Subcutaneous adipose tissue (tissue), 4 donors: Measurements from ENCODE around the gene AKAP6. TPM values are rescaled to one million over a fixed set of nuclear protein-coding genes. Genes with fewer than 3 reads are reported as not detected.

Source experiments
- total RNA-seq, 4 donors: library from RNA; depleted of rRNA; stranded (reverse); fragments of >200 nt; gene quantifications; one replicate each; pipeline ENCODE4 v1.1.0, GENCODE V29; 2016
- TF ChIP-seq, protein P1 (sequence below): fragments of 450-650 bp; IDR thresholded peaks from one replicate; pipeline ENCODE4 v1.5.1; 2016; ENCODE audit warnings: low read depth, mild to moderate bottlenecking, control low read depth, antibody characterized with exemption, moderate library complexity

The AKAP6 gene
- total RNA-seq, 4 donors from 2014 or later = 0.65 to 6.5 (median 1.2) TPM

DNA sequence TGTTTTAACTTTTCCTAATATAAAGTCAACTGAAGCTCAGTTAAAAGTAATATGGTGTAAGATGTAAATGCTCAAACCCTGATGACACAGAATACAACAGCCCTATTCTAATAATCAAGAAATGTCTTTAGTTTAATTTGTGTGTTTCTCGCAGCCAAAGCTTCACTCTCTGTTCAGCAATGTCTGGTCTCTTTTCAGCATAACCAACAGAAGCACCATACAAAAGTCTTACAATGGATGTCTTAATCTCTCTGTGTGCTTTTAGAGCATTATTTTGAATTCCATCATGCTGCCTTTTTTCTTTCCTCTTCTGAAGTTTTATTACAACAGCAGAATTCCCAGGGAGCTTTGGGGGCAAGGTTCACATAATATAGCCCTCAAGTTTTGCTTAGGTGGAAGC is 399.4 kb downstream of the AKAP6 start:
- TF ChIP-seq, protein P1, sequence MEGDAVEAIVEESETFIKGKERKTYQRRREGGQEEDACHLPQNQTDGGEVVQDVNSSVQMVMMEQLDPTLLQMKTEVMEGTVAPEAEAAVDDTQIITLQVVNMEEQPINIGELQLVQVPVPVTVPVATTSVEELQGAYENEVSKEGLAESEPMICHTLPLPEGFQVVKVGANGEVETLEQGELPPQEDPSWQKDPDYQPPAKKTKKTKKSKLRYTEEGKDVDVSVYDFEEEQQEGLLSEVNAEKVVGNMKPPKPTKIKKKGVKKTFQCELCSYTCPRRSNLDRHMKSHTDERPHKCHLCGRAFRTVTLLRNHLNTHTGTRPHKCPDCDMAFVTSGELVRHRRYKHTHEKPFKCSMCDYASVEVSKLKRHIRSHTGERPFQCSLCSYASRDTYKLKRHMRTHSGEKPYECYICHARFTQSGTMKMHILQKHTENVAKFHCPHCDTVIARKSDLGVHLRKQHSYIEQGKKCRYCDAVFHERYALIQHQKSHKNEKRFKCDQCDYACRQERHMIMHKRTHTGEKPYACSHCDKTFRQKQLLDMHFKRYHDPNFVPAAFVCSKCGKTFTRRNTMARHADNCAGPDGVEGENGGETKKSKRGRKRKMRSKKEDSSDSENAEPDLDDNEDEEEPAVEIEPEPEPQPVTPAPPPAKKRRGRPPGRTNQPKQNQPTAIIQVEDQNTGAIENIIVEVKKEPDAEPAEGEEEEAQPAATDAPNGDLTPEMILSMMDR = no peak

DNA sequence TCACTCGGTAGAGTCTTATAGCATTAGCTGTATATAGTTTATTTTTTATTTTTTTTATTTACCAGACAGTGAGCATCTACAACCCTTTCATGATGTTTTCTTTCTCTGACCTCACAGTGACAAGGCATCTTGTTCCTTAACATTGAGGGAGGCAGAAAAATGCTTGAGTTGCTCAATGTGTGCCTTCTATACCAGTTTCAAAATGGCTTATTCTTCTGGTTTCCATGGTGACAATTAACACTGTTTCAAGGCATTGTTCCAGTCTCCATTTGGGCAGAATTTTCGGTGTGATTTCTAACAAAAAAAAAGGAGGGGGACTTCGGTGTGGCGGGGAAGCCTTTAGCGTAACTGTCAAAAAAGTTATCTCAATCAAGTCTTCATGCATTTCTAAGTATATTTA is 399.9 kb downstream of the AKAP6 start:
- TF ChIP-seq, protein P1 = no peak

DNA sequence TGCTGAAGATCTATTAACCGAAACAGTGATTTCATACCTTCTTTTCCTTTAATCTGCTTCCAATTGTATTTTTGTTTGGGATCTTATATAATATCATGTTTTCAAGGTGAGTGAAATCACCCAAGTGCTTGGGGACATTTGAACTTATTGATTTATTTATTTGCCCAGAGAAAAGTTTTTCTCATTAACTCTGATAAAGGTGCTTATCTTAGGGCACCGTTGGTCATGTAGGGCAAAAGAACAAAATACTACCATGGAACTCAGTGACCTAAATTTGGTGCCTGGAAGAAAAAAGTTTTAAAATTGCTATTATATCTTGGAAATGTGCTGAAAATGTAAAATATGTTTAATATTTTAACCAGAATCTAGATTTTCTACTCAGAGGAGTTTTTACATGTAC is 402.2 kb downstream of the AKAP6 start:
- TF ChIP-seq, protein P1 = no peak

DNA sequence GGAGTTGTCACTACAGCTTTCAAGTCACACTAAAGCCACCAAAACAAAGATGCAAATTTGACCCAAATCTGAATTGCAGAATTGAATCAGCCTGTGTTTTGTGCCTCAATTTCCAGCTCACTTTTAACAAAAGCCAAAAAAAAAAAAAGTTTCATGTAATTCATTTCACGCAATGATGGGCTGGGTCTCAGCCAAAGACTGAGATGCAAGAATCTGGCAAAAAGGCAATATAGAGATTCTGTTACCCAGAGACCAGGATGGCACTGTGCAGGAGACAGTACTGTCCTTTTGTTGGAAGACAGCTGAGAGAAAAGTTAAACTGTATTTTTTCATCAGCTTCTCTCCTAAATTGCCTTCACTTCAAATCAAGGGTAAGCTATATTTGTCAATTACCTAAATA is 403.9 kb downstream of the AKAP6 start:
- TF ChIP-seq, protein P1 = no peak

DNA sequence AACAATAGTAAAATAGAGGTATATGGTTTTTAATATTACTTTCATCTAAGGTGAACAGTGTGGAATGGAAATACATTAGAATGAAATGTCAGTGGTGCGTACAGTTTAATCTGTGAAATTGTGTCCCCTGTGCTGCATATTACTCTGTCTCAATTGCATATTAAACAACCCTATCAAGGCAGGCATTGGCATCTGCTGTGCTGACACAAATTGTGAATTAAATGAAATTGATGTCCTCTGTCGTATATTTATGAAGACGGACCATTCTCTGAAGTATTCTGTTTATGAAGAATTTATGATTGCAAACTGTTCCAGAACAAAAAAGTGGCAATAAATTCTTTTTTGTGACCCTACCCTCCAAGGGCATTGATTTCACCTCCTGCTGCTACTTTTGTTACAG is 405.2 kb downstream of the AKAP6 start:
- TF ChIP-seq, protein P1 = no peak

DNA sequence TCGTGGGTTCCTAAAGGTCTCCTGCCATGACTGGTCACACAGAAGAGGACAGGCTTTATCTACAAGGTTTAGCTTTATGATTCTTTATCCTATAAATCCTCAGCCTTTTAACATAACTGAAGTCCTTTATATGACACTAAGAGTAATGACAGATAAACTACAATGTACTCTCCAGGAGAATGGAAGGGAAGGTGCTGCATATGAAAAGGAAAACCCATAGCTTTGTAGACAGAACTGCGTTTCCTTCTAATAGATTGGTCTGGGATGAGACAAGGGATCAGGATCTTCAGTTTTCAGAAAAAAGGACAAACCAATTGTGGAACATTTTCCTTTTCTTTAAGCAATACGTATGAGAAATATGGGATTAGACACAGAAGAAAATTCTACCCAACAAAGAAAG is 408.5 kb downstream of the AKAP6 start:
- TF ChIP-seq, protein P1 = no peak

DNA sequence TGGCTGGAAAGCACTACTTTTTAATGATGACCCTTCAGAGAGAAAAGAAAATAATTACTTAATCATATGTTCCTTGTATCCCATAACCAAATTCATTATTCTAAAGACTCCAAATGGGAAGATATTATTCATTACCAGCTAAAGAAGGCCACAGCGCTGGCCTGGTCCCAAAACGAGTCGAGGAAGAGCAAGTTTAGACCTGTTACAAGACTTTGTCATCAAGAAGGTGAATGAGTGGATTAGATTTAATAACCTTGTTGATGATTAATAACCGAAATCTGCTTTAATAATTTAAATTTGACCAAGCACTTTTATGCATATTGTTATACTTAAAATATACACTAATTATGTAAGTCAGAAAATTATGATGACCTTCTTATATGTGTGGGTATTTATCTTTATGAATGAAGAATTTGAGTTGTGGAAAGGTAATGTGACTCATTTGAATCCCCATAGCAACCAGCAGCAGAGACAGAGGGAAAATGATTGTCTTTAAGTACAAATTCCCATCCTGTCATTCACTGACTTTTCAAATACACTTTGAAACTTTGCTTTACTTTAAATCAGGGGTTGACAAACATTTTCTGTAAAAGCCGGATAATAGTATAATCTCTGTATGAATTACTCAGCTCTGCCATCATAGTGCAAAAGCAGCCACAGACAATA is 409.2 kb downstream of the AKAP6 start:
- TF ChIP-seq, protein P1 = no peak
